HCT116 (cell line): ENCODE results near the gene PTPN2. TPM values are rescaled to one million over a fixed set of nuclear protein-coding genes. Genes with fewer than 3 reads are reported as not detected.

Experiments
- ATAC-seq: fragments of 200-7000 bp; cut with Tn5 transposase; 2 replicates; pipeline ENCODE4 v1.9.1; 2020; ENCODE audit warnings: mild to moderate bottlenecking, moderate library complexity
- BruUV-seq: library from RNA; stranded (reverse); fragments of 400-500 nt; replicated peaks from 2 replicates; lab custom pipeline; 2021; lab: Mats Ljungman, UMichigan
- CTCF ChIA-PET: fragments of 300-600 bp; sonication (Branson Sonifier 250); formaldehyde crosslinking; loops from one replicate; lab custom pipeline; 2021; ENCODE audit warnings: antibody characterized with exemption; lab: Charles Lee
- POLR2A ChIA-PET: fragments of 300-600, 350-600 bp; sonication (Branson Sonifier 250); formaldehyde crosslinking; loops from one replicate; lab custom pipeline; 2021; ENCODE audit warnings: antibody characterized with exemption; lab: Charles Lee
- RAD21 ChIA-PET, 2 experiments: fragments of 300-600 bp; sonication (Branson Sonifier 250); formaldehyde crosslinking; loops; one replicate each; lab custom pipeline; 2023; ENCODE audit warnings: low total read pairs in 2 of 2; ENCODE audit not compliant: uncharacterized antibody in 2 of 2, unreplicated experiment in 2 of 2, low non-redundant PET in 1 of 2; lab: Charles Lee
- DNase-seq: peaks from one replicate; pipeline ENCODE4 v3.0.0-alpha.2; 2010; ENCODE audit warnings: low read depth, low spot score
- H2AFZ ChIP-seq: fragments of 200-600 bp; shearing (Covaris generic), sonication (generic); 2 replicates; pipeline ENCODE4 v1.6.1; 2017; ENCODE audit warnings: low read depth, mixed run types, mixed read lengths, antibody characterized with exemption, low read length; ENCODE audit not compliant: poor library complexity, severe bottlenecking
- H3K27ac ChIP-seq: 2 replicates; pipeline ENCODE4 v1.5.1; 2012; ENCODE audit warnings: low read depth, low read length
- H3K27me3 ChIP-seq: fragments of 200-600 bp; sonication (generic); 2 replicates; pipeline ENCODE4 v1.6.1; 2016; ENCODE audit warnings: mixed run types, low read length, mixed read lengths; ENCODE audit not compliant: insufficient read depth
- H3K36me3 ChIP-seq, 2 experiments: fragments of 200-500 bp in 1 of 2; fragments of 200-600 bp in 1 of 2; sonication (Bioruptor generic) in 1 of 2; sonication (generic) in 1 of 2; 2 replicates each; pipeline versions ENCODE4 v1.5.1 to v1.6.1; 2014 to 2016; ENCODE audit warnings: low read length in 2 of 2, inconsistent platforms in 1 of 2, mixed read lengths in 1 of 2, mixed run types in 1 of 2; ENCODE audit not compliant: insufficient read depth in 2 of 2, control insufficient read depth in 1 of 2
- H3K4me1 ChIP-seq, 2 experiments: fragments of 200-600 bp in 1 of 2; sonication (generic) in 1 of 2; 2 replicates each; pipeline versions ENCODE4 v1.5.1 to v1.6.1; 2012 to 2017; ENCODE audit warnings: low read length in 2 of 2, inconsistent platforms in 1 of 2, mild to moderate bottlenecking in 1 of 2, mixed read lengths in 1 of 2, mixed run types in 1 of 2, moderate library complexity in 1 of 2; ENCODE audit not compliant: insufficient read depth in 2 of 2, control insufficient read depth in 1 of 2
- H3K4me2 ChIP-seq: fragments of 200-600 bp; sonication (generic); 2 replicates; pipeline ENCODE4 v1.6.1; 2017; ENCODE audit warnings: mixed run types, low read length, mixed read lengths
- H3K4me3 ChIP-seq, 2 experiments: fragments of 200-600 bp in 1 of 2; sonication (generic) in 1 of 2; replicated peaks in 1 of 2; 2 replicates each; pipeline ENCODE4 v1.5.1; 2011 to 2016; ENCODE audit warnings: low read length in 2 of 2, control low read depth in 1 of 2, low read depth in 1 of 2, mild to moderate bottlenecking in 1 of 2, mixed read lengths in 1 of 2, mixed run types in 1 of 2
- H3K79me2 ChIP-seq: fragments of 200-600 bp; sonication (generic); 2 replicates; pipeline ENCODE4 v1.6.1; 2017; ENCODE audit warnings: mild to moderate bottlenecking, mixed run types, low read length, moderate library complexity, mixed read lengths; ENCODE audit not compliant: insufficient read depth
- H3K9ac ChIP-seq: fragments of 200-600 bp; sonication (generic); 2 replicates; pipeline ENCODE4 v1.6.1; 2016; ENCODE audit warnings: low read length, mixed read lengths
- H3K9me2 ChIP-seq: fragments of 200-600 bp; sonication (generic), shearing (Covaris generic); 2 replicates; pipeline ENCODE4 v1.6.1; 2017; ENCODE audit warnings: mixed run types, mild to moderate bottlenecking, moderate library complexity; ENCODE audit not compliant: insufficient read depth
- H3K9me3 ChIP-seq, 2 experiments: fragments of 200-500 bp in 1 of 2; fragments of 200-600 bp in 1 of 2; sonication (Bioruptor generic) in 1 of 2; sonication (generic) in 1 of 2; 2 replicates each; pipeline ENCODE4 v1.6.1; 2014 to 2017; ENCODE audit warnings: low read length in 2 of 2, mixed read lengths in 2 of 2, inconsistent platforms in 1 of 2, low read depth in 1 of 2, mild to moderate bottlenecking in 1 of 2, mixed run types in 1 of 2, moderate library complexity in 1 of 2; ENCODE audit not compliant: control insufficient read depth in 1 of 2, insufficient read depth in 1 of 2
- H4K20me1 ChIP-seq: fragments of 200-600 bp; sonication (generic), shearing (Covaris generic); 2 replicates; pipeline ENCODE4 v1.6.1; 2017; ENCODE audit warnings: mixed run types, mild to moderate bottlenecking, moderate library complexity; ENCODE audit not compliant: insufficient read depth
- ATF3 ChIP-seq: IDR thresholded peaks from 2 replicates; pipeline ENCODE4 v1.6.1; 2012
- CBX3 ChIP-seq: IDR thresholded peaks from 2 replicates; pipeline ENCODE4 v1.6.1; 2012; ENCODE audit warnings: low read depth
- CEBPB ChIP-seq: IDR thresholded peaks from 2 replicates; pipeline ENCODE4 v1.6.1; 2012; ENCODE audit warnings: low read depth
- EZH2 ChIP-seq: fragments of 200-600 bp; sonication (generic); IDR thresholded peaks from 2 replicates; pipeline ENCODE4 v1.6.1; 2017; ENCODE audit warnings: antibody characterized with exemption, mixed run types
- EZH2phosphoT487 ChIP-seq: fragments of 200-600 bp; IDR thresholded peaks from 2 replicates; pipeline ENCODE4 v1.6.1; 2018; ENCODE audit warnings: antibody characterized with exemption, borderline replicate concordance
- JUND ChIP-seq: IDR thresholded peaks from 2 replicates; pipeline ENCODE4 v1.6.1; 2012
- MAX ChIP-seq: IDR thresholded peaks from 2 replicates; pipeline ENCODE4 v1.6.1; 2012
- POLR2AphosphoS5 ChIP-seq: IDR thresholded peaks from 2 replicates; pipeline ENCODE4 v1.6.1; 2011; ENCODE audit warnings: mild to moderate bottlenecking, low read depth, low read length, moderate library complexity
- RAD21 ChIP-seq: IDR thresholded peaks from 2 replicates; pipeline ENCODE4 v1.6.1; 2012; ENCODE audit warnings: low read depth, mild to moderate bottlenecking
- REST ChIP-seq: IDR thresholded peaks from 2 replicates; pipeline ENCODE4 v1.6.1; 2012; ENCODE audit warnings: low read depth
- SIN3A ChIP-seq: IDR thresholded peaks from 2 replicates; pipeline ENCODE4 v1.6.1; 2012; ENCODE audit warnings: low read depth
- YY1 ChIP-seq: IDR thresholded peaks from 2 replicates; pipeline ENCODE4 v1.6.1; 2011; ENCODE audit warnings: low read length, low read depth, moderate library complexity, mild to moderate bottlenecking; ENCODE audit not compliant: insufficient replicate concordance; ENCODE audit errors: extremely low read depth
- ZBTB33 ChIP-seq: IDR thresholded peaks from 2 replicates; pipeline ENCODE4 v1.6.1; 2011; ENCODE audit warnings: mild to moderate bottlenecking, low read length, moderate library complexity; ENCODE audit not compliant: insufficient replicate concordance; ENCODE audit errors: extremely low read depth
- ZNF274 ChIP-seq: fragments of 200-500 bp; sonication (Bioruptor generic); IDR thresholded peaks from 2 replicates; pipeline ENCODE4 v1.6.1; 2014; ENCODE audit warnings: mild to moderate bottlenecking, low read depth, low read length, inconsistent platforms
- intact Hi-C: fragments of 100-400 bp; cut with micrococcal nuclease; formaldehyde crosslinking; loops from 2 replicates; pipeline ENCODE4 v1.10.0; 2022
- total RNA-seq: library from RNA; stranded (reverse); gene quantifications from one replicate; pipeline ENCODE4 v1.2.1, GENCODE V29; 2021; ENCODE audit not compliant: unreplicated experiment

PTPN2 gene
- total RNA-seq, 1 experiment from 2014 or later, result 50.3 TPM

- H3K36me3 ChIP-seq, result no peaks in the 10 kb centered on the region
- H3K9me3 ChIP-seq, result no peaks in the 10 kb centered on the region
- ChIA-PET CTCF (no interaction called here), POLR2A (no interaction called here), RAD21 (no interaction called here)
- no peaks in the 10 kb centered on the region for H3K79me2 ChIP-seq
- no peak for TF ChIP-seq EZH2
- TF ChIP-seq CBX3, result no peak
- no peak for TF ChIP-seq RAD21
- no peak for TF ChIP-seq ZBTB33
- TF ChIP-seq EZH2phosphoT487, result no peak
- no peak for TF ChIP-seq YY1
- TF ChIP-seq MAX, result no peak
- TF ChIP-seq ZNF274, result no peak
- TF ChIP-seq CEBPB, result no peak
- no peak for TF ChIP-seq JUND
- no peak for TF ChIP-seq REST
- TF ChIP-seq SIN3A, result no peak
- TF ChIP-seq ATF3, result no peak
- no peak for TF ChIP-seq POLR2AphosphoS5
- DNase-seq (no peak), ATAC-seq (no peak)
- H3K9me2 ChIP-seq, result no peaks in the 10 kb centered on the region
- no peaks in the 10 kb centered on the region for H3K27me3 ChIP-seq
- no peak overlapping the region for H2AFZ ChIP-seq
- intact Hi-C loops, result no loop called here
- no TSS peak for BruUV-seq
- H3K4me1 ChIP-seq, result no peaks in the 10 kb centered on the region
- H3K27ac ChIP-seq, result no peak overlapping the region
- no peak overlapping the region for H3K4me2 ChIP-seq
- H4K20me1 ChIP-seq, result no peaks in the 10 kb centered on the region
- H3K4me3 ChIP-seq, result no peak overlapping the region
- H3K9ac ChIP-seq, result no peak overlapping the region
These were observed 133.8 kb downstream of the PTPN2 start for GRCh38 chr18:12750076-12750714.
